ENCODE results near the gene C1QTNF5.

GRCh38 chr11:119373059-119373920 lies 32.6 kb upstream of the C1QTNF5 start:
- TF ChIP-seq CTCF (conservative IDR thresholded peaks at IDR 0.05 in 1 of 2, IDR thresholded peaks at IDR 0.05 in 1 of 2; ENCODE audit: extremely low read depth in 1 of 2, insufficient read depth in 1 of 2, low read depth in 1 of 2, low read length in 2 of 2), result no peak
- TF ChIP-seq EZH2 (IDR thresholded peaks at IDR 0.05; ENCODE audit: borderline replicate concordance, low read length), result no peak
